Medulla oblongata (tissue), 1 donor: Measurements from ENCODE around the gene KLF9.
A peak's percentile ranks its signal among the peaks of the same experiment; 100 is the strongest.

Experiments used
- DNase-seq: peaks from one replicate; pipeline ENCODE4 v3.0.0-alpha.2; 2015; ENCODE audit errors: extremely low spot score

KLF9 gene

DNA sequence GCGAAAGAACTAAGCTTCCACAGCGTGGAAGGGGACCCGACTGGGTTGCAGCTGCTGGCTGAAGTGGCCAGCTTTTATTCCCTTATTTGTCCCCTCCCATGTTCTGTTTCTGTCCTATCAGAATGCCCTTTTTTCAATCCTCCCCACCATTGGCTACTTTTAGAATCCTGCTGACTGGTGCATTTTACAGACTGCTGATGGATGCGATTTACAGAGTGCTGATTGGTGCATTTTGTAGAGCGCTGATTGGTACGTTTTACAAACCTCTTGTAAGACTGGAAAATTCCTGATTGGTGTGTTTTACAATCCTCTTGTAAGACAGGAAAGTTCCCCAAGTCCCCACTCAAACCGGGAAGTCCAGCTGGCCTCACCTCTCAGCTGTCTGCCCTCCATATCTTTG, 50.7 kb downstream of the KLF9 start:
- no peak for DNase-seq

GRCh38 chr9:70362952-70363351, 51.5 kb downstream of the KLF9 start:
- DNase-seq, result no peak

DNA sequence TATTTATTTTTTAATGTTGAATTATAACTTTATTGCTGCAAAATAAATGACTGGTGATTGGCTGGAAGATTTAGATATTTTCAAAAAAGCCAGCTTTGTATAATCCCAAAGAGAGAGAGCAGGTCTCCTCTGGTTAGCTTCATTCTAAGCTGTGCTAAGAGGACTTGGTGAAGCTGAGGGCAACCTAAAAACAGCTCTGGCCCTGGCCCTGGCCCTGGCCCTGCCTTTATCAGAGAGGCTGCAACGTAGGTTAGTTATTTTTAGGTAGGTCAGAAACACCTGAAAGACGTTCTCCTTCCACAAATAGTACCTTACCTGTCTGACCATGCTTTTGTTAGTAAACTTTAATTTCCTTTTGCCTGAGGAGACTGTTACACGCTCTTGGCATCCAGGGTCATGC, 58.7 kb downstream of the KLF9 start:
- DNase-seq, result no peak

GRCh38 chr9:70352802-70353201, 61.7 kb downstream of the KLF9 start:
- peak; percentile 46 for DNase-seq

- no peak for DNase-seq
Observed at GRCh38 chr9:70352356-70352755, 62.1 kb downstream of the KLF9 start.

- DNase-seq, result no peak
Observed at GRCh38 chr9:70347046-70347445, 67.4 kb downstream of the KLF9 start.

DNA sequence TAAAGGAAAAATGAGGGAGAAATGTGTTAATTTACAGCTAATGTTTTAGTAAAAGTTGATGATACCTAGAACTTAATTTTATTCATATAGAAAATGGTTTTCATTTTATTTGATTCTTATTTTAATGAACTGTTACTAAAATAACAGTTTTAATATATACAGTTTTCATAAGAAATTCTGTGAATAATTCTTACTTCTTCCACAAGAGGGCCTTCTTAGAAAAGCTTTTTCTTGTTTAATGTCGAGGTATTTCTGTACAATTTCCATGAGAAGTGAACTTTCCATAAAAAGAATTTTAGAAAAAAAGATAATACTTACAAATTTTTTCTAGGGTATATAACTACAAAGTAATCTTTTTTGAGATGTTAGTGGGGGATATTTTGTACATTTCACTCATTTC, 73.9 kb downstream of the KLF9 start:
- DNase-seq, result peak; percentile 56
